MM.1S (cell line): ENCODE data around the gene PDX1.

Experiments
- CTCF ChIP-seq: fragments of 300-600 bp; sonication (generic); IDR thresholded peaks from 2 replicates; pipeline ENCODE4 v1.5.1; 2016; ENCODE audit warnings: antibody characterized with exemption, low read length, mixed read lengths
- EZH2 ChIP-seq: fragments of 300-600 bp; sonication (generic); optimal IDR thresholded peaks from 2 replicates; pipeline ENCODE3; 2017; ENCODE audit warnings: low read depth, mild to moderate bottlenecking, antibody characterized with exemption, low read length, mixed read lengths
- EZH2phosphoT487 ChIP-seq: fragments of 300-600 bp; sonication (generic); IDR thresholded peaks from 2 replicates; pipeline ENCODE4 v1.6.1; 2018; ENCODE audit warnings: antibody characterized with exemption, low read length

GRCh38 chr13:27971776-27972477 is 52.1 kb downstream of the PDX1 start:
- TF ChIP-seq CTCF (no peak), EZH2phosphoT487 (no peak), EZH2 (no peak)
